GM19324 (cell line): Measurements from ENCODE around the gene NR1D1.
"Not testable (repeated sequence)": the region's sequence is repeated elsewhere in the genome, so short reads cannot be mapped to it uniquely, and the experiment has no call there.

Source experiments
- ATAC-seq: cut with Tn5 transposase; IDR thresholded peaks from one replicate; pipeline ENCODE4 v1.9.1; 2021; ENCODE audit warnings: mild to moderate bottlenecking, moderate library complexity; ENCODE audit not compliant: unreplicated experiment, low FRiP score

NR1D1 gene

DNA sequence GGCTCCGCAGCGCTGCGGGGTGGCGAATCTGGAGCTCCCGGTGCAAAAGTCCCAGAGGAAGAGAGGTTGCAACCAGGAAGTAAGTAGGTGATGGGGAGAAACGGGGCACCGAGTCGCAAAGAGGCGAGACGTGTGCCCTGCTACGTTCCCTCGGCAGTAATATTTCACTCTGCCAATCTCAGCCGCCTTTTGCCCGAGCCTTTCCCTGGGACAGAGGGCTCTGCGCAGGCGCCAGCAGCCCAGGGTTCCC is at the start of gene NR1D1:
TSS of gene NR1D1 (minus strand) at position 171 of the 250 bp plus-strand sequence. CDS start 495 bp downstream, outside the sequence.
- no peak for ATAC-seq

DNA sequence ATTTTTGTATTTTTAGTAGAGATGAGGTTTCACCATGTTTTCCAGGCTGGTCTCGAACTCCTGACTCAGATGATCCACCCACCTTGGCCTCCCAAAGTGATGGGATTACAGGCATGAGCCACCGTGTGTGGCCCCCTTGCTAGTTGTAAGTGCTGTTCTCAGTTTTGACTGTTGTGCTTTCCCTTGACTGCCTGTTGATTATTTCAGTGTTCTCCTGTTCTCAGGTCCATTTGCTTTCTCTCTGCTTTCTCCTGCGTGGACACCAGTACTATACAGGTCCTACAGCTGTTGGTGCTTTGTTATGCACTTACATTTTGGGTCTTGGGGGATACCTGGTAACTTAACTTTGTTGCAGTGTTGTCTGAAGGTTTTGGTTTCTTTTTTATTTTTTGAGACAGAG is 48.1 kb upstream of the NR1D1 start:
- ATAC-seq, result no peak

DNA sequence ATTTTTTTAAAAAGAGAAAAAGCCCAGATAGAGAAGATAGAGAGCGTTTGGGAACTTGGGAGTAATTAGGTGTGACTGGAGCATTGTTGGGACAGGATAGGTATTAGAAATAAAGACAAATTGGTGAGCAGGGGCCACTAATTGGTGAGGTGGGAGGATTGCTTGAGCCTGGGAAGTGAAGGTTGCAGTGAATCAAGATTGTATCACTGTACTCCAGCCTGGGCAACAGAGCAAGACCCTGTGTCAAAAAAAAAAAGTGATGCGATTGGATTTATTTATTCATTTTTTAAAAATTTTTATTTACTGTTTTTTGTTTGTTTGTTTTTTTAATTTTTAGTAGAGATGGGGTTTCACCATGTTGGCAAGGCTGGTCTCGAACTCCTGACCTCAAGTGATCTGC is 45.1 kb upstream of the NR1D1 start:
- ATAC-seq, result no peak

DNA sequence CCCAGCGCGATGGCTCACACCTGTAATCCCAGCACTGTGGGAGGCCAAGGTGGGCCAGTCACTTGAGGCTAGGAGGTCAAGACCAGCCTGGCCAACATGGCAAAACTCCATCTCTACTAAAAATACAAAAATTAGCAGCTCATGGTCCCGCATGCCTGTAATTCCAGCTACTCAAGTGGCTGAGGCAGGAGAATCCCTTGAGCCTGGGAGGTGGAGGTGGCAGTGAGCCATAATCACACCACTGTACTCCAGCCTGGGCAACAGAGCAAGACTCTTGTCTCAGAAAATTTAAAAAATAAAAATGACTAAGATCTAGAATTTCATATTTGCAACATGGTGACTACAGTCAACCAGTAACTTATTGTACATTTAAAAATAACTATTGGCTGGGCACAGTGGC is 42.8 kb upstream of the NR1D1 start:
- not testable (repeated sequence) for ATAC-seq

DNA sequence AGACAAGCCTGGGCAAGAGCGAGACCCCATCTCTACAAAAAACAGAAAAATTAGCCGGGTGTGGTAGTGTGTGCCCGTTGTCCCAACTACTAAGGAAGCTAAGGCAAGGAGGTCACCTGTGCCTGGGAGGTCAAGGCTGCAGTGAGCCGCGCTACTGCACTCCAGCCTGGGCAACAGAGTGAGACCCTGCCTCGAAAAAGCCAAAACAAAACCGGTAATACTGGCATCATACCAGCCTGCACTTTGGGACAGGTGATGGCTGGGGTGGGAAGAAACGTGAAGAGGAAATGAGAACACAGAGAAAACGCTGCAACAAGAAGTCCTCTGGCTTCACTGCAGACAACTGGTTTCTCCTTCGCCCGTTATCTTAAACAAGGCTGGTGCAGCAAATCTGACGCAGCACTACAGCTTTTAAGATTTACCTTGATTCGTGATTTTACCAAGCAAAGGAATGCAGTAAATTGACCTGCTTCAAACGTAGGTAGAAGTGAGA is 39.2 kb upstream of the NR1D1 start:
- ATAC-seq, result peak; percentile 7

DNA sequence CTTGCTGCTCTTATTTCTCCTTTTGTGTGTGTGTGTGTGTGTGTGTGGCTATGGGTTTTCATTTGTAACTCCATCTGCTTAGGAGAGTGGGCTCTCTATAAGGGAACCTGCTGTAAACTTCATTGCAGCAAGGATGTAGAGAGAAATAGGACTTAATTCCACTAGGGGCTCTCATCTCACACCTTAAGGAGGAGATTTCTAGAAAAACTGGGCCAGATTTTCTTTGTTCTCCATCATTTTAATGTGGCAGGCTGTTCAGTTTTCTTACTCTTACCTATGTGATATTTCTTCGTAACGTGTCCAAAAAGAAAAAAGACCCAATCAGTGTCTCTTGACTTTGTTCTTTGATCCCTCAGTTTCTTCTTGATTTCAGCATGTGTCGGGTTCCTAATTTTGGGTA is 35.4 kb upstream of the NR1D1 start:
- ATAC-seq, result no peak

DNA sequence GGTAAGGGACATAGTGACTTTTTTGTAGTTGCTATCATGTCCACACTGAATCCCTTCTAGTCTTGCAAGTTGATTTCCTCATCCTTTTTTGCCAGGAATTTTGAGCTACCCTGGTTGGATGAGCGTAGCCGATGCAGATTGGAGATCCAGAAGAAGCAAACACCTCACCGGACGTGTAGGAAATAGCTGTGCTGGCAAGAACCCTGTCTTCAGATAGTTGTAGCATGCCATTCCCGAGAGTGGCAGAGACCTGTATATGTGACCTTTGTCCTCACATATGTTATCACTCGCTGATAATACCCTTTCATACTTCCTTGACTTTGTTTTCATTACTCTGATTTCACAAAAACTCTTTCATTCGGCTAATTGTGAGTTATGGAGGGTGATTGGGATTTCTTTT is 33.8 kb upstream of the NR1D1 start:
- no peak for ATAC-seq

DNA sequence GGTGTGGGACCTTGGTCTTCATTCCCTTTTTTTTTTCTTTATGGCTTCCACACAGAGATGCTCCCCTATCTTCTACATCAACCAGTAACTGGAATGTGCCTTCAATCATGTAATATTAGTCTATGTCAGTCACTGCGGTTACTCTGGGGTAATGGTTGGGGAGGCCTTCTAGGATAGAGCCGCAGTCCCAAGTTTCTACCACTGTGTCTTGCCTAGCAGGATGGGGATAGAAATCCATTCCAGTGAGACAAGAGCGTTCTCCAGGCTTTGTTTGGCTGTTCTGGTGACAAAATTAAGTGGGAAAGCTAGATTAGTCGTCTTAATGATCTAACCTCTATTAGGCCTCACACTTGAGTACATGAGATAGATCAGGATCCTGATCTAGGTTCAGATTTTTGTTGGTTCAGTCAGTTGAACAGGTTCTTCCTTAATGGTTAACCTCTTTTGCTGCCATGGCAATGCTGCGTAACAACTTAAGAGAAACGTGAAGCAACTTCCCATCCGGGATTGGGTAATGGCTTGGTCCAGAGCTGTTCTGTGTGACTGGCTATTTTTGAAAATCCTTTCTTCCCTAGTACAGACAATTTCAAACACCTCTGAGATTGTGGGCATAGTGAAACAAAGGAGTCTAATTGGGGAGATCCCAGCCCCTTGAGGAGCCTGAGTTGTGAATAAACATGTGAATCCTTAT is 30.1 kb upstream of the NR1D1 start:
- no peak for ATAC-seq

DNA sequence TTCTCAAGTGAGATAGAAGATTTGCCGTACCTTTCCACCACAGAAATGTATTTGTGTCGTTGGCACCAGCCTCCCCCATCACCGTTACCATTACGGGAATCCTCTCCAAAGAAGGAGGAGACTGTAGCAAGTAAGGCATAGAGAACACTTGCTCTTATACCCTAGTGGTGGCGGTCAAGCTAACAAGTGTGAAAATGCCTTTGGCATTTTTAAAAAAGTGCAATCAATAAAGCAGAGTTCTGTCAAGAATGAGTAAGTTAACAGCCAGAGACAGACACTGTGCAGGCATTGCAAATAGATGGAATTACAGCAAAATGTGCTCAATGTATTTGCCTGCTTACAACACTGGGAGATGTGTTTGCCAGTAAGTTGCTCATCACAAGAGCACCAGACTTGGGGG is 29.1 kb upstream of the NR1D1 start:
- no peak for ATAC-seq

DNA sequence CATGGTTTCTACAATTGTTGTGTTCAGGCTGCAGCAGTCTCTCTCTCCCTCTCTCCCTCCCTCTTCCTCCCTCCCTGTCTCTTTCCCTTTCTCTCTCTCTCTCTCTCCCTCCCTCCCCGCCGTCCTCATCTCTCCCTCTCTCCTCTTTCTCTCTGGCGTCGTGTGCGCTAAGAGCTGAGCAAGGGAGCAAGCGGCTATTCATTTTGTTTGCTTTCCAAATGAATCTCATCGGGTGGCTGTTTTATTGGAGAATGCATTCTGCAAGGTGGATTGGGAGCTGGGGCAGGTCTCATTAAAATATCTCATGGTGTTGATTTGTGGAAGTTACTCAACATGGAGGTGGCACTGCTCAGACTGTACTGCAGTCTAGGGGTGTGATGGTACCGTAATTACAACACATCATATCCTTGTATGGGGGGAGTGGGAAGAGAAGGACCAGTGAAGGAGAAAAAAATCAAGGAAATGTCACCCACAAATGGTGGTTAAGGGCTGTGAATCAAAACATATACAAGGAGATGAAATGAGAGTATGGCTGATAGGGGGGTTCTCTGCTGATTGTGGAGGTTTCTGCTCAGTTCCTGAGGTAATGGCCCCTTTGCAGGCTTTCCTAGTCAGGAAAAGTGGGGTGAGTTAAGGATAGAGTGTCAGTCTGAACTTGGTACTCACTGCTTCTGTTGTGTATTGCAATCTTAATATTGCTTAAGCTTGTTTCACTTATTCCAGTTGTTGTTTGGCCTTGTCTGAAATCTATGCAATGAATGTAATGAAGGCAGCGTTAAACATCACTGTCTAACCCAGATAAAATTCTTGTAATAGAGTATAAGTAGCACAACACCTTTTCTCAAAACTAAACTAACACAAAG is 24.1 kb upstream of the NR1D1 start:
- ATAC-seq, result no peak

DNA sequence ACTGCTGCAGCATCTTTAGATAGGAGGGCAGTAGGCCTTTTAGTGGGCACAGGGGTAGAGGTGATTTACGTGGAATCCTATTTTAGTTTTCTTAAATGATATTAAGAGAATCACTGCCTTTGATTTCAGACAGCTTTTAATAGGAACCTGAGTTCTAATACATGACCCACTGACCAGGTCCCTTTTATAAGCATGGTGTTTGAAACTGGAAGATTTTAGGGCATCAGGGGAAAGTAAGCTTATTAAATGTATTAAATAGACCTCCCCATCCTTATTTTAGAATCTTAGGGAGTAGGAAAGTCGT is 23.4 kb upstream of the NR1D1 start:
- no peak for ATAC-seq

DNA sequence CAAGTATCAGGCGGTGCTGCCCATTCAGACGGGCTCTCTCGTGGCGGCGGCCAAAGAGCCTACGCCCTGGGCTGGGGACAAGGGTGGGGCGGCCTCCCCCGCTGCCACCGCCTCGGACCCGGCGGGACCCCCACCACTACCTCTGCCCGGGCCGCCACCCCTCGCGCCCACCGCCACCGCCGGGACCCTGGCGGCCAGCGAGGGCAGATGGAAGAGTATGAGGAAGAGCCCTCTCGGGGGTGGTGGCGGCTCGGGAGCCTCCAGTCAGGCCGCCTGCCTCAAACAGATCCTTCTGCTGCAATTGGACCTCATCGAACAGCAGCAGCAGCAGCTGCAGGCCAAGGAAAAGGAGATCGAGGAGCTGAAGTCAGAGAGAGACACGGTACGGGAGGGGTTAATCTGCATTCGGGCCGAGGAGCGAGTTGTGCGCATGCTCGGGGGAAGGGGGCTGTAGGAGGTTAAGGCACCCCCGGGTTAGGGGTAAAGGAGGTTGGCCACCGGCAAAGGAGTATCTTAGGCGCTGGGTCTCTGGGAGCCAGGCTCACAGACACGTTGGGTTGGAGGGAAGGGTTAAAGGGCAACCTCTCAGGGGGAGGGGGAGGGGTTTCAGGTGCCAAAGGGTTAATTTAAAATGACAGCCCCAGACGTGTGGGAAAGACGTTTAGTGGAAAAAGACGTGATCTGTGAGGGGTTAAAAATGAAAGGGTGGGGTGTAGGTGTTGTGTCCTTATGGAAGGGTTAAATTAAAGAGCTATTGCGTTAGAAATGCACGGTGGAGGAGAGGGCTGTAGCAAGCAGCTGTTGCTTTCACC is 22.8 kb upstream of the NR1D1 start:
- peak; percentile 21 for ATAC-seq

DNA sequence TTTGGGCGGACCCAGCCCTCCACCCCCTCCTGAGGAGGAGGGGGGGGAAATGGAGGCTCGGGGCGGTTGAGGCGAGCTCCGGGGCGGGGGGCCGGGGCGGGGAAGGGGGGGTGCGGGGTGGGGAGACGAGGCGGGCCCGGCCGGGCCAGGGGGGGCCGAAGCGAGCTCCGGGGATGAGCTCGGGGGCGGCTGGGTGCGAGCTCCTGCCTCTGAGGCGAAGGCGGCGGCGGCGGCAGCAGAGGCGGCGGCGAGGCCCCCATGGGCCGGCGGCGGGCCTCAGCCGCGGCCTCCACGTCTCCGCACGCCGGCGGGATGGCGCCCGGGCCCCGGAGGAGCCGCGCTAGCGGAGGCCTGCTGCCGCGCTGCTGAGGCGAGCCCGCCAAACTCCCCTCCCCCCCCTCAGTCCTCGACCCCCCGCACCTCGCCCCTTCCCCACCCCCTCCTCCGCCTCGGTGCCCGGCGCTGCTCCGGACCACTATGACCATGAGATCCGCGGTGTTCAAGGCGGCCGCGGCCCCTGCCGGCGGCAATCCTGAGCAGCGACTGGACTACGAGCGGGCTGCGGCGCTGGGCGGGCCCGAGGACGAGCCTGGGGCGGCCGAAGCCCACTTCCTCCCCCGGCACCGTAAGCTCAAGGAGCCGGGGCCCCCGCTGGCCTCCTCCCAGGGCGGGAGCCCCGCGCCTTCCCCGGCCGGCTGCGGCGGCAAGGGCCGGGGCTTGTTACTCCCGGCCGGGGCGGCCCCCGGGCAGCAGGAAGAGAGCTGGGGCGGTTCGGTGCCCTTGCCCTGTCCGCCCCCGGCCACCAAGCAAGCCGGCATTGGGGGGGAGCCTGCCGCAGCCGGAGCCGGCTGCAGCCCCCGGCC is 22.0 kb upstream of the NR1D1 start:
- peak; percentile 39 for ATAC-seq

DNA sequence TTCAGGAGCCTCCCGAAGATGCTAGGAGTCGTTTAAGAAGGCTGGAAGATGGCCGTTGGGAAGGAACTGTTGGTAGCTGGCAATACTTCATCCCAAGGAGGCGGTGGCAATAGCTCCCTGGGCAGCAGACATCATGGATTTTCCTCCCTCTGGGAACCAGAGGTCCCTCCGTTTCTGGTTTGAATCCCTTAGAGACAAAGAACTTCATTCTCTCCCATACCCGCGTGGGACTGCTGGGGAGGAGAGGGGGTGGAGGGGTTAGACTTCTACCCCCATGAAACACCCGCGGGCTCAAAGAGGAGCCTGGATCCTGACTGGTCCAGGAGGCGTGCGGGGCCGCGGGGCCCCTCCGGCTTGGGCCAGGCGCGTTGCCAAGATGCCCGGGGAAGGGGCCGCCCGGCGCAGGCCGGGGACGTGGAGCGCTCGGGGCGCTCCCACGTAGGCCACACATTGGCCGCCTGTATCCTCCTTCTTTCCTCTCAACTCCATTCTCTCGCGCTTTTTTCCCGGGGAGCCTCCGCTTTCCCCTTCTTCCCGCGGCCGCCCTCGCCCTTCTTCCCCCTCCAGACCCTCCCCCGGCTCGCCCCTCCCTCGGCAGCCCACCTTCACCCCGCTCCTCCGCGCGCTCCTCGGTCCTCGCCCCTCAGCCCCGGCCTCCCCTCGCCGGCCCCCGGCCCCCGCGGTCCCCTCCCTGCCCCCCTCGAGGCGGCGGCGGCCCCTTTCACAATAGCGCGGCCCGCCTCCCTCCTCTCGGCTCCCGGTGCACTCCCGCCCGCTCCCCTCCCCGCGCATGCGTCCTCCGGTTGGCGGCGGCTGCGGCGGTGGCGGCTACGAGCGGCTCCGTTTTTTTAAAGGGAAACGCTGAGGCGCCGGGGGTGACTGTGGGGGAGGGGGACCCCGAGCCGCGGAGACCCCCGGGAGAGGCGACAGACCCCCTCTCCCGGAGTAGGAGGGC is 21.1 kb upstream of the NR1D1 start, which contains the start of gene MSL1:
TSS of gene MSL1 (plus strand) at position 791 of the 955 bp plus-strand sequence. CDS start 642 bp downstream, outside the sequence.
- ATAC-seq, result peak; percentile 68

DNA sequence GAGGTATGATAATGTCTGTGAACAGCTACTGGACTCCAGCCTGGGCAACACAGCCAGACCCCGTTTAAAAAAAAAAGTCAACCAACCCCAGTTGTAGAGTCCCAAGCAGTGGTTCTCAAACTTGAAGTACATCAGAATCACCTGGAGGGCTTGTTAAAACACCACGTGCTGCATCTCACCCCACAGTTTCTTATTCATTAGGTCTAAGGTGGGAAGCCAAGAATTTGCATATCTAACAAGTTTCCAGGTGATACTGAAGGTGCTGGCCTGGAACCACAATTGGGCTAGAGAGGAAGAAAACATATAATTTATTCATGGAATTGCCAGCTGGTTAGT is 14.7 kb upstream of the NR1D1 start:
- ATAC-seq, result no peak

DNA sequence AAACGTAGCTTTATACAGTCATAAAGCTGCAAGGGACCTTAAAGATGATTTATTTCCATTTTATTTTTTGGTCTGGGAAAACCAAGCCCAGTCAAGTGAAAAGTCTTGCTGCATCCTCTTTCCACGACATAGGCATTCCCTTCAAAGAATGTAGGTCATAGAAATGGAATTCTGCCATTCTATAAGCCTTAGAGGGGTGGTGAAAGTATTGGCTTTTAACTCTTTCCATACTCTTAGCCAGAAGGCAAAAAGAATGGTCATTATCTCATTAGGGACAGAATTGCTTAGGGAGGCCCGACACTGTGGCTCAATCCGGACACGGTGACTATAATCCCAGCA is 13.5 kb upstream of the NR1D1 start:
- no peak for ATAC-seq

DNA sequence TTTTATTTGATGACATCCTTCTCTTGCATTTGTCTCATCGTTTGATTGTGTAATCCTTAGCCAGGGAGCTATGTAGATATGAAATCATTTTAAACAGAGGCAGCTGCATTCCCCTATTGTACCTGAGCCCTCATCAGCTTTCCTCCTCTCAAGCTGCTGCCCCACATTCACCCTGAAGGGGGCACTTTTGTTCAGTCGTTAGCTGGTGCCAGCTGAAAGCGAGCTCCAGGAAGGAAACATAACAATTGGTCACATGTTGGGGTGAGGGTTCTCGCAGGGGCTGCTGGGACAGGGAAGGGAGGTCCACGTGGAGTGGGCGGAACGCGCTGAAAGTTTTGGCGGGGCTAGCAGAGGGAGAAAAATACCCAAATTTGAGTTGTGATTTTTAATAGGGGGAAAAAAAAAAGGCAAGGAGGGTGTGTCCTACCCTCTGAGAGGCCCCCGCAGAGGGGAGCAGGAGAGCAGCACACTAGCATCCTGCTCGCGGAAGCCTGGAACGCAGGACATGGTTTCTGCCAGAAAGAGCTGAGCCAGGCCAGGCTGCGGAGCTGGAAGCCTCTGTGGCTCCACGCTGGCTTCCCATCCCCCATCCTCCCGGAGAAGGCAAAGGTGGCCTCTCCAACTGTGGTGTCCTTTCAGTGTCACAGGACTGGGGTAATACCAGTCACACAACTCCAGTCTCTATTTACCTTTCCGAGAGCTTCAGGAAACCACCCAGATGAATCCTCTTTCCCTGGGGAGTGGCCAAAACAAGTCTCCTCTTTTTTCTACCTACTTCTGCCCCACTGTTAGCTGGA is 12.9 kb upstream of the NR1D1 start:
- peak; percentile 84 for ATAC-seq

DNA sequence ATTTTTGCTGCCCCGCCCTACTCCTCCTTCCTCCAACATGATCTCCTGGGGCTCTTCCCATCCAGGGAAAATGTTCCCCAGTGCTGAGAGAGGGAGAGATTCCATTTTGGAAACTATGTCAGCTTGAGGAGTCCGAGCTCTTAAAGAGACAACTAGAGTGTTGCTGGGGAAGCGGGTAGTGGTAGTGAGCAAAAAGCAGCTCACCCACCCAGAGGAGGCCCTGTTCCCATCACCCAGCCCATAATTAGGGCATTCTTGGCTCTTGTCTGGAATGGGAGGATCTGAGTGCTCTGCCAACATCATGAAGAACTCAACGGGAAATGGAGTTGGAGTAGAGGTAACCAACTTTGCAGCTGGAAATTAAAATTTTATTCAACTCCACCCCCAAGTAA is 12.3 kb upstream of the NR1D1 start:
- no peak for ATAC-seq
